SU-DHL-6 (cell line): ENCODE data around the gene SP3.

Experiments used
- H2AFZ ChIP-seq: fragments of 200-600 bp; sonication (generic); 2 replicates; pipeline ENCODE4 v1.6.1; 2014; ENCODE audit warnings: low read depth, mild to moderate bottlenecking, moderate library complexity, mixed read lengths, antibody characterized with exemption, low read length; ENCODE audit not compliant: severe bottlenecking
- H3F3A ChIP-seq: fragments of 200-600 bp; shearing (Covaris generic); 2 replicates; pipeline ENCODE4 v1.6.0; 2016; ENCODE audit warnings: antibody characterized with exemption, mild to moderate bottlenecking; ENCODE audit not compliant: insufficient read depth
- H3K27ac ChIP-seq: fragments of 200-600 bp; sonication (generic); 2 replicates; pipeline ENCODE4 v1.5.1; 2016; ENCODE audit warnings: low read depth, mild to moderate bottlenecking, low read length, moderate library complexity, mixed read lengths
- H3K27me3 ChIP-seq: fragments of 200-600 bp; sonication (generic), shearing (Covaris generic); 2 replicates; pipeline ENCODE4 v1.6.0; 2014; ENCODE audit warnings: mild to moderate bottlenecking, low read length
- H3K36me3 ChIP-seq: fragments of 200-600 bp; sonication (generic); 2 replicates; pipeline ENCODE4 v1.6.1; 2014; ENCODE audit warnings: mild to moderate bottlenecking, low read length, mixed read lengths
- H3K4me2 ChIP-seq: fragments of 300-600, 200-600 bp; shearing (Covaris generic), sonication (generic); 2 replicates; pipeline ENCODE4 v1.6.0; 2014; ENCODE audit warnings: low read length, low read depth, mild to moderate bottlenecking; ENCODE audit not compliant: poor library complexity, severe bottlenecking
- H3K4me3 ChIP-seq: fragments of 200-600 bp; sonication (generic); 2 replicates; pipeline ENCODE4 v1.5.1; 2014; ENCODE audit warnings: antibody characterized with exemption, low read length, mild to moderate bottlenecking, mixed read lengths; ENCODE audit not compliant: insufficient read depth, poor library complexity, severe bottlenecking
- H3K79me2 ChIP-seq: fragments of 200-600 bp; sonication (generic); 2 replicates; pipeline ENCODE4 v1.6.1; 2014; ENCODE audit warnings: mild to moderate bottlenecking, low read length, moderate library complexity; ENCODE audit not compliant: insufficient read depth
- H3K9ac ChIP-seq: fragments of 200-600 bp; sonication (generic); 2 replicates; pipeline ENCODE4 v1.7.0; 2014; ENCODE audit warnings: mild to moderate bottlenecking, low read length
- H3K9me2 ChIP-seq: fragments of 200-600 bp; sonication (generic); replicated peaks from 2 replicates; pipeline ENCODE4 v1.6.1; 2014; ENCODE audit warnings: low read length; ENCODE audit not compliant: insufficient read depth
- H3K9me3 ChIP-seq: fragments of 200-600 bp; sonication (generic); 2 replicates; pipeline ENCODE4 v1.6.1; 2014; ENCODE audit warnings: low read length, mixed read lengths; ENCODE audit not compliant: insufficient read depth
- H4K20me1 ChIP-seq: fragments of 200-600 bp; sonication (generic); 2 replicates; pipeline ENCODE4 v1.6.1; 2014; ENCODE audit warnings: low read depth, mild to moderate bottlenecking, antibody characterized with exemption, low read length, moderate library complexity, mixed read lengths
- EZH2phosphoT487 ChIP-seq: fragments of 200-600 bp; sonication (generic), shearing (Covaris generic); conservative IDR thresholded peaks from 2 replicates; pipeline ENCODE4 v1.6.1; 2018; ENCODE audit warnings: mild to moderate bottlenecking, antibody characterized with exemption, low read length, moderate library complexity, mixed read lengths
- TF ChIP-seq, protein P1 (sequence below): fragments of 200-600 bp; sonication (generic); IDR thresholded peaks from one replicate; pipeline ENCODE4 v1.5.1; 2017; ENCODE audit warnings: antibody characterized with exemption, mild to moderate bottlenecking, low read length, moderate library complexity; ENCODE audit not compliant: insufficient read depth, poor library complexity, severe bottlenecking

The SP3 gene

DNA sequence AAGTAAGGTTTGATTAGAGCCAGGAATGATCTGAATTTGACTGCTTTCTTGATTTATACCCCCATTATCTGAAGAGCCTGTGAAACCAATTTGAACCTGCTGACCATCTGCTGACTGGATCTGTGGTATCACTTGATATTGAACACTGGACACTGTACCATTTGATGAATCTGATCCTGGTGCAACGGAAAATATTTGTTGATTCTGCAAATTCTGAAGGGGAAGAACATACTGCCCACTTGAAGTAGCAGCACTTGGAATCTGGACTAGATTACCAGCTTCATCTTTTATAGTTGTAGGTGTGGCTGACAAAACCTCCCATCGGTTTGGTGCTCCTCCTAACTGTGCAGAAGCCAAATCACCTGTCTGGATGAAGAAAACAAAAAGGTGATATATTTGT is 9.3 kb downstream of the SP3 start:
- Histone ChIP-seq H3K27ac (no peak overlapping the region), H3K27me3 (no peaks in the 10 kb centered on the region), H3F3A (no peaks in the 10 kb centered on the region), H3K36me3 (peaks cover 75% of the 10 kb centered on the region), H4K20me1 (peaks cover 70% of the 10 kb centered on the region), H3K4me2 (no peak overlapping the region), H3K9ac (no peak overlapping the region), H3K79me2 (peaks cover 100% of the 10 kb centered on the region), H3K9me3 (no peaks in the 10 kb centered on the region), H2AFZ (no peak overlapping the region), H3K4me3 (no peak overlapping the region), H3K9me2 (no peaks in the 10 kb centered on the region)
- no peak for TF ChIP-seq EZH2phosphoT487
- TF ChIP-seq, protein P1, sequence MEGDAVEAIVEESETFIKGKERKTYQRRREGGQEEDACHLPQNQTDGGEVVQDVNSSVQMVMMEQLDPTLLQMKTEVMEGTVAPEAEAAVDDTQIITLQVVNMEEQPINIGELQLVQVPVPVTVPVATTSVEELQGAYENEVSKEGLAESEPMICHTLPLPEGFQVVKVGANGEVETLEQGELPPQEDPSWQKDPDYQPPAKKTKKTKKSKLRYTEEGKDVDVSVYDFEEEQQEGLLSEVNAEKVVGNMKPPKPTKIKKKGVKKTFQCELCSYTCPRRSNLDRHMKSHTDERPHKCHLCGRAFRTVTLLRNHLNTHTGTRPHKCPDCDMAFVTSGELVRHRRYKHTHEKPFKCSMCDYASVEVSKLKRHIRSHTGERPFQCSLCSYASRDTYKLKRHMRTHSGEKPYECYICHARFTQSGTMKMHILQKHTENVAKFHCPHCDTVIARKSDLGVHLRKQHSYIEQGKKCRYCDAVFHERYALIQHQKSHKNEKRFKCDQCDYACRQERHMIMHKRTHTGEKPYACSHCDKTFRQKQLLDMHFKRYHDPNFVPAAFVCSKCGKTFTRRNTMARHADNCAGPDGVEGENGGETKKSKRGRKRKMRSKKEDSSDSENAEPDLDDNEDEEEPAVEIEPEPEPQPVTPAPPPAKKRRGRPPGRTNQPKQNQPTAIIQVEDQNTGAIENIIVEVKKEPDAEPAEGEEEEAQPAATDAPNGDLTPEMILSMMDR: no peak

DNA sequence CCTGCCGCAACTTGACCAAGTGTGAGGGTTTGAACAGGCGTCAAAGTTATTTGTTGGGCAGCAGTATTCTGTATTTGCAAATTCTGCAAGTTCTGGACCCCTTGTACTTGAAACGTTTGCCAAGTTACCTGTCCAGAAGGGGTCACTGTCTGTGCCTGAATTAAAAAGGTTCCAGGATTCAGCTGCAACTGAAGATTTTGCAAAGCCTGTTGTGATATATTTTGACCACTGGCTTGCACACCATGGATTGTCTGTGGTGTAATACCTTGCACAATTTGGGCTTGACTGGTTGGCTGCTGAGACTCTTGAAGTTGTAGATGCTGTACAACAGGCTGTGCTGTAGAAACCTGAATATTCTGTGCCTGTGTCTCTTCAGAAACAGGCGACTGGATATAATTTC is 10.2 kb downstream of the SP3 start:
- H3K27me3 ChIP-seq: no peaks in the 10 kb centered on the region
- H3K9ac ChIP-seq: no peak overlapping the region
- no peaks in the 10 kb centered on the region for H3K9me3 ChIP-seq
- H3K79me2 ChIP-seq: peaks cover 100% of the 10 kb centered on the region
- TF ChIP-seq, protein P1: no peak
- no peak for TF ChIP-seq EZH2phosphoT487
- no peaks in the 10 kb centered on the region for H3K9me2 ChIP-seq
- H3K36me3 ChIP-seq: peaks cover 72% of the 10 kb centered on the region
- H3F3A ChIP-seq: no peaks in the 10 kb centered on the region
- peaks cover 68% of the 10 kb centered on the region for H4K20me1 ChIP-seq
- no peak overlapping the region for H2AFZ ChIP-seq
- H3K27ac ChIP-seq: no peak overlapping the region
- no peak overlapping the region for H3K4me2 ChIP-seq
- H3K4me3 ChIP-seq: no peak overlapping the region

DNA sequence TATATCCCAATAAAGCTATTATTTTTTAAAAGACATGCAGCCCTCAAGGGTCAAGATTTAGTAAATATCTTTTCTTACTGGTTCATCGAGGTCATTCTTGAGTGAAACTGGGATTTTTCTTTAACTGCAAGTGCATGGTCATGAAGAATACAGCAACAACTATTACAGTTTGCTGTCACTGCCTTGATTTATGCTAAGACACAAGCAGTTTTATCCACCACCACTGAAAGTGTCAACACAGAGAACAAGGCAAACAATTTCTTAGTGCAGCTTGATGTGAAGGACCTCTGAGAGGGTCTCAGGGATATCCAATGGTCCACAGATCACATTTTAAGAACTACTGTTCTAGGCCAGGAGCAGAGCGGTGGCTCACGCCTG is 12.1 kb downstream of the SP3 start:
- no peak overlapping the region for H3K9ac ChIP-seq
- peaks cover 70% of the 10 kb centered on the region for H4K20me1 ChIP-seq
- H3K79me2 ChIP-seq: peaks cover 100% of the 10 kb centered on the region
- H3K27ac ChIP-seq: no peak overlapping the region
- H3K9me3 ChIP-seq: no peaks in the 10 kb centered on the region
- peaks cover 71% of the 10 kb centered on the region for H3K36me3 ChIP-seq
- H3K4me3 ChIP-seq: no peak overlapping the region
- H3F3A ChIP-seq: 0 out of 2 replicates have a peak, but pooled peaks cover 4% of the 10 kb centered on the region
- no peaks in the 10 kb centered on the region for H3K9me2 ChIP-seq
- TF ChIP-seq, protein P1: no peak
- TF ChIP-seq EZH2phosphoT487: no peak
- no peaks in the 10 kb centered on the region for H3K27me3 ChIP-seq
- no peak overlapping the region for H3K4me2 ChIP-seq
- H2AFZ ChIP-seq: no peak overlapping the region
